Small intestine (tissue), 4 donors: ENCODE data around the gene VEGFD. TPM values are rescaled to one million over a fixed set of nuclear protein-coding genes. Genes with fewer than 3 reads are reported as not detected.

ENCODE experiments used
- polyA plus RNA-seq, 4 donors: library from polyadenylated mRNA; stranded (reverse) in 3 of 4; unstranded in 1 of 4; fragments of 200-250 nt in 3 of 4; fragments of 120-200 nt in 1 of 4; gene quantifications; one replicate each; pipeline versions ENCODE4 v1.2.1 to v1.2.3, GENCODE V29; 2013
- donor health status: healthy with polysubstance abuse.
- donor health status: Bipolar disorder and iron deficiency.
- donor health status: healthy.

VEGFD gene
- polyA plus RNA-seq, 4 donors = 0.13 to 1.6 (median 1.1) TPM

Other genes starting within 250 kb of the VEGFD start
- 1 to 10 TPM in 2 of 4 donors, under 1 TPM in 2; 0.54 to 3.4 (median 1.7) TPM for gene ASB9, start 114.3 kb downstream of the VEGFD start, polyA plus RNA-seq
- gene ASB11, start 68.8 kb downstream of the VEGFD start, polyA plus RNA-seq = under 1 TPM in 3 of 4 donors, not detected in 1; 0.01 to 0.27 (median 0.04) TPM
- 10 to 100 TPM in 1 of 4 donors, 1 to 10 TPM in 3; 4.3 to 11.1 (median 5.4) TPM for gene PIGA, start 48.9 kb downstream of the VEGFD start, polyA plus RNA-seq
- gene PIR, start 108.9 kb upstream of the VEGFD start, polyA plus RNA-seq = 10 to 100 TPM in 2 of 4 donors, 1 to 10 TPM in 2; 3.9 to 13.4 (median 11.3) TPM
- gene BMX, start 116.4 kb upstream of the VEGFD start, polyA plus RNA-seq = 1 to 10 TPM; 1.4 to 8.6 (median 5.5) TPM
- gene ACE2, start 216.5 kb upstream of the VEGFD start, polyA plus RNA-seq = 100 to 1,000 TPM in 2 of 4 donors, 10 to 100 TPM in 2; 42.0 to 389 (median 98.5) TPM